Measurements from ENCODE around the gene SHROOM3.

SHROOM3 gene

DNA sequence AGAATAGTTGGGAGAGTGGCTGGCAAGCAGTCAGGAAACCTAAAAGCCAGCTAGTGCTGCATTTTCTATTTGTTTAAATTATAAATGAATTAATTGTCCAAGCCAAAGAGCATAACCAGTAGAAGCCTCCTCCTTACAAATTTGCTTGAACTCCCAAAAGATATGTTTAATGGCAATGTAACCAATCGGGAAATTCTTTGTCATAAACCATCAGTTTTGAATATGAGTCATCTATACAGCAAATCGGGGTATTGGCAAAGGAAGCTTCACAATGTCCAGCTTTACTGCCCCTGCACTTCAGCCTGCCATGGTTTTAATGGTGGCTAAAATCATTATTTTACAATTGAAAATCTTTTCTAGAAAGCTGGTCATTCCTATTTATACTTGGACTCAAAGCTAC lies 216.6 kb downstream of the SHROOM3 start:
- Histone ChIP-seq H2AK5ac (ENCODE audit: low read length, severe bottlenecking) (no peak overlapping the region), H3K18ac (ENCODE audit: low read depth in 1 of 2, low read length in 2 of 2) (no peak overlapping the region), H3K27ac (ENCODE audit: low read length, poor library complexity, severe bottlenecking) (no peak overlapping the region), H3K14ac (ENCODE audit: low read length in 2 of 2) (no peak overlapping the region), H2AFZ (ENCODE audit: low read depth, low read length) (no peak overlapping the region), H3K4me1 (ENCODE audit: control insufficient read depth, insufficient read depth, low read depth, low read length) (peaks cover 1% of the 10 kb centered on the region), H4K91ac (ENCODE audit: low read length) (no peak overlapping the region), H3K9ac (ENCODE audit: low read length) (no peak overlapping the region), H2BK5ac (ENCODE audit: low read depth, low read length, poor library complexity, severe bottlenecking) (no peak overlapping the region), H3K4me2 (ENCODE audit: low read length, poor library complexity, severe bottlenecking) (no peak overlapping the region), H3K4ac (ENCODE audit: low read depth in 1 of 2, low read length in 2 of 2) (no peak overlapping the region), H3K23ac (ENCODE audit: low read length in 2 of 2) (no peak overlapping the region), H3K36me3 (ENCODE audit: control insufficient read depth in 1 of 2, insufficient read depth in 2 of 2, low read depth in 1 of 2, low read length in 2 of 2) (no peaks in the 10 kb centered on the region), H3K4me3 (ENCODE audit: insufficient read depth in 1 of 2, low read depth in 1 of 2, low read length in 2 of 2) (no peak overlapping the region), H2BK120ac (ENCODE audit: low read depth, low read length) (no peak overlapping the region), H3K27me3 (ENCODE audit: control insufficient read depth in 1 of 2, insufficient read depth in 1 of 2, low read length in 2 of 2) (no peaks in the 10 kb centered on the region), H4K8ac (ENCODE audit: low read length) (no peak overlapping the region), H3K79me1 (replicated peaks; ENCODE audit: low read length, poor library complexity, severe bottlenecking) (no peaks in the 10 kb centered on the region), H2BK12ac (ENCODE audit: low read length in 2 of 2) (no peak overlapping the region), H2BK15ac (ENCODE audit: low read depth, poor library complexity, severe bottlenecking) (no peak overlapping the region), H3K9me3 (ENCODE audit: control insufficient read depth, low read length) (no peaks in the 10 kb centered on the region)
- DNase-seq: no peak
- WGBS: 67% methylated on average over 1 of the region's 2 CpGs

DNA sequence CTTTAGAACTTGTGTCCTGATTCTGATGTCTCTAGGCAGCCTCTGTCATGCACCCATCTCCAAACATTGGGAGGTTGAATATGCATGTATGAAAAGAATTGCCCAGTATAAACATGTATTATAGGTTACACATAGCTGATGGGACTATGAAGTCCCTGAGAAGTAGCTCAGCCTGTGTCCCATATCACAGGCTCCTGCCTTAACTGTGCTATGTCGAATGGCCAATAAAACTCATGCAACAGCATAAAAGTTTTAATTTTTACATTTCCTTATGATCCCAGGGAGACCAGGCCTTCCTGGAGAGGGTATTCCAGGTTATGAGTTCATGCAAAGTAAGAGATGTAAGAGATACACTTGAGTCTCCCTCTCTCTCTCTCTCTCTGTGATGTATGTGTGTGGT lies 217.4 kb downstream of the SHROOM3 start:
- H2AK5ac ChIP-seq (ENCODE audit: low read length, severe bottlenecking): no peak overlapping the region
- H3K4me3 ChIP-seq (ENCODE audit: insufficient read depth in 1 of 2, low read depth in 1 of 2, low read length in 2 of 2): no peak overlapping the region
- DNase-seq: no peak
- peaks cover 2% of the 10 kb centered on the region for H3K4me1 ChIP-seq (ENCODE audit: control insufficient read depth, insufficient read depth, low read depth, low read length)
- no peak overlapping the region for H3K4ac ChIP-seq (ENCODE audit: low read depth in 1 of 2, low read length in 2 of 2)
- H3K27me3 ChIP-seq (ENCODE audit: control insufficient read depth in 1 of 2, insufficient read depth in 1 of 2, low read length in 2 of 2): no peaks in the 10 kb centered on the region
- H2AFZ ChIP-seq (ENCODE audit: low read depth, low read length): no peak overlapping the region
- no CpG with 5 or more reads among the region's 1 CpG for WGBS
- H3K4me2 ChIP-seq (ENCODE audit: low read length, poor library complexity, severe bottlenecking): no peak overlapping the region
- H2BK12ac ChIP-seq (ENCODE audit: low read length in 2 of 2): no peak overlapping the region
- no peak overlapping the region for H2BK120ac ChIP-seq (ENCODE audit: low read depth, low read length)
- no peak overlapping the region for H3K27ac ChIP-seq (ENCODE audit: low read length, poor library complexity, severe bottlenecking)
- no peak overlapping the region for H3K23ac ChIP-seq (ENCODE audit: low read length in 2 of 2)
- no peak overlapping the region for H3K14ac ChIP-seq (ENCODE audit: low read length in 2 of 2)
- H2BK5ac ChIP-seq (ENCODE audit: low read depth, low read length, poor library complexity, severe bottlenecking): no peak overlapping the region
- H4K8ac ChIP-seq (ENCODE audit: low read length): no peak overlapping the region
- H3K79me1 ChIP-seq (replicated peaks; ENCODE audit: low read length, poor library complexity, severe bottlenecking): no peaks in the 10 kb centered on the region
- no peaks in the 10 kb centered on the region for H3K36me3 ChIP-seq (ENCODE audit: control insufficient read depth in 1 of 2, insufficient read depth in 2 of 2, low read depth in 1 of 2, low read length in 2 of 2)
- no peak overlapping the region for H2BK15ac ChIP-seq (ENCODE audit: low read depth, poor library complexity, severe bottlenecking)
- no peak overlapping the region for H3K18ac ChIP-seq (ENCODE audit: low read depth in 1 of 2, low read length in 2 of 2)
- no peak overlapping the region for H4K91ac ChIP-seq (ENCODE audit: low read length)
- H3K9me3 ChIP-seq (ENCODE audit: control insufficient read depth, low read length): no peaks in the 10 kb centered on the region
- no peak overlapping the region for H3K9ac ChIP-seq (ENCODE audit: low read length)

DNA sequence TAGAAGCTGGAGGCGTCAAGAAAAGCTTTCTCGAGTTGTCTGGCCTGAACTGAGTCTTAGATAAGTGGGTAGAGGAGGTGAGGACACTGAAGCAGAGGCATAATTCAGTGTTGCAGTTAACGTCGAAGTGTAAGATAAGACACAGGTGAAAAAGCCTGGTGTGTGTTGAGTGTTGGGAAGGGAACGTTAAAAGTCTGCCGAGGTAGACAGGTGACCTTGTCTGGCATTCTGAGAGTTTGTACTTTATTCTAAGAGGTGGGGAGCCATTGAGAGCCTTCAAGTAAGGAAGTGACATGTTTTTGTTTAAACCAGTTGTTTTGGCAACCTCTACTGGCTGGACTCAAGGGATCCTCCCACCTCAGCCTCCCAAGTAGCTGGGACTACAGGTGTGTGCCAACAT lies 219.1 kb downstream of the SHROOM3 start:
- Histone ChIP-seq H3K4me1 (ENCODE audit: control insufficient read depth, insufficient read depth, low read depth, low read length) (peaks cover 9% of the 10 kb centered on the region), H3K79me1 (replicated peaks; ENCODE audit: low read length, poor library complexity, severe bottlenecking) (no peaks in the 10 kb centered on the region), H2BK120ac (ENCODE audit: low read depth, low read length) (peak overlapping the region; percentile 0), H3K9ac (ENCODE audit: low read length) (no peak overlapping the region), H2BK12ac (ENCODE audit: low read length in 2 of 2) (no peak overlapping the region), H2BK5ac (ENCODE audit: low read depth, low read length, poor library complexity, severe bottlenecking) (no peak overlapping the region), H3K9me3 (ENCODE audit: control insufficient read depth, low read length) (no peaks in the 10 kb centered on the region), H3K14ac (ENCODE audit: low read length in 2 of 2) (no peak overlapping the region), H3K36me3 (ENCODE audit: control insufficient read depth in 1 of 2, insufficient read depth in 2 of 2, low read depth in 1 of 2, low read length in 2 of 2) (no peaks in the 10 kb centered on the region), H2BK15ac (ENCODE audit: low read depth, poor library complexity, severe bottlenecking) (no peak overlapping the region), H3K23ac (ENCODE audit: low read length in 2 of 2) (no peak overlapping the region), H4K91ac (ENCODE audit: low read length) (no peak overlapping the region), H2AK5ac (ENCODE audit: low read length, severe bottlenecking) (no peak overlapping the region), H3K4me2 (ENCODE audit: low read length, poor library complexity, severe bottlenecking) (no peak overlapping the region), H4K8ac (ENCODE audit: low read length) (no peak overlapping the region), H3K18ac (ENCODE audit: low read depth in 1 of 2, low read length in 2 of 2) (no peak overlapping the region), H3K4me3 (ENCODE audit: insufficient read depth in 1 of 2, low read depth in 1 of 2, low read length in 2 of 2) (no peak overlapping the region), H3K27ac (ENCODE audit: low read length, poor library complexity, severe bottlenecking) (no peak overlapping the region), H2AFZ (ENCODE audit: low read depth, low read length) (no peak overlapping the region), H3K27me3 (ENCODE audit: control insufficient read depth in 1 of 2, insufficient read depth in 1 of 2, low read length in 2 of 2) (no peaks in the 10 kb centered on the region), H3K4ac (ENCODE audit: low read depth in 1 of 2, low read length in 2 of 2) (no peak overlapping the region)
- DNase-seq: no peak
- 96% methylated on average over 5 of the region's 6 CpGs for WGBS

DNA sequence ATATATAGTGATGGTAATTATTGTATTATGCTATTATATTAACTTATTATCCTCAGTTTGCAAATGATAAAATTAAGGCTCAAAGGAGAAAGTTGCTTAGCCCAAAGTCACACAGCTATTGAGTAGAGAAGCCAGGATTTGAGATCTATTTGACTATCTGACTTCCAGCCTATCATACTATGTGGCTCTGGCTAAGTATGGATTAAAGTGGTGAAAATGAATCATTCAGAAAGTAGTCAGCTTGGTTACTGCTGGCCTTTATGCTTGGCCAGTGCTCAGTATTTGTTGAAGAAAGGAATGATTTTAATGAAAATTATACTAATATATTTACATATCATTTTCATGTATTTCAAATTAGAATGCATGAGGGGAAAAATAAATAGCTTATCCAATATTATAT lies 219.8 kb downstream of the SHROOM3 start:
- no peak overlapping the region for H2BK12ac ChIP-seq (ENCODE audit: low read length in 2 of 2)
- H3K27ac ChIP-seq (ENCODE audit: low read length, poor library complexity, severe bottlenecking): no peak overlapping the region
- no peak overlapping the region for H3K4ac ChIP-seq (ENCODE audit: low read depth in 1 of 2, low read length in 2 of 2)
- no peak overlapping the region for H3K14ac ChIP-seq (ENCODE audit: low read length in 2 of 2)
- H3K18ac ChIP-seq (ENCODE audit: low read depth in 1 of 2, low read length in 2 of 2): no peak overlapping the region
- no peaks in the 10 kb centered on the region for H3K79me1 ChIP-seq (replicated peaks; ENCODE audit: low read length, poor library complexity, severe bottlenecking)
- no peak overlapping the region for H2BK5ac ChIP-seq (ENCODE audit: low read depth, low read length, poor library complexity, severe bottlenecking)
- H2AK5ac ChIP-seq (ENCODE audit: low read length, severe bottlenecking): no peak overlapping the region
- peak; percentile 23 for DNase-seq
- no peak overlapping the region for H3K4me2 ChIP-seq (ENCODE audit: low read length, poor library complexity, severe bottlenecking)
- H4K8ac ChIP-seq (ENCODE audit: low read length): no peak overlapping the region
- no peak overlapping the region for H3K23ac ChIP-seq (ENCODE audit: low read length in 2 of 2)
- no peaks in the 10 kb centered on the region for H3K27me3 ChIP-seq (ENCODE audit: control insufficient read depth in 1 of 2, insufficient read depth in 1 of 2, low read length in 2 of 2)
- no peak overlapping the region for H4K91ac ChIP-seq (ENCODE audit: low read length)
- no peak overlapping the region for H3K9ac ChIP-seq (ENCODE audit: low read length)
- peaks cover 10% of the 10 kb centered on the region for H3K4me1 ChIP-seq (ENCODE audit: control insufficient read depth, insufficient read depth, low read depth, low read length)
- no peak overlapping the region for H3K4me3 ChIP-seq (ENCODE audit: insufficient read depth in 1 of 2, low read depth in 1 of 2, low read length in 2 of 2)
- no peak overlapping the region for H2AFZ ChIP-seq (ENCODE audit: low read depth, low read length)
- no peaks in the 10 kb centered on the region for H3K36me3 ChIP-seq (ENCODE audit: control insufficient read depth in 1 of 2, insufficient read depth in 2 of 2, low read depth in 1 of 2, low read length in 2 of 2)
- no peak overlapping the region for H2BK120ac ChIP-seq (ENCODE audit: low read depth, low read length)
- H3K9me3 ChIP-seq (ENCODE audit: control insufficient read depth, low read length): no peaks in the 10 kb centered on the region
- no peak overlapping the region for H2BK15ac ChIP-seq (ENCODE audit: low read depth, poor library complexity, severe bottlenecking)
